ENCODE data around the gene DNAJC4. TPM values are rescaled to one million over a fixed set of nuclear protein-coding genes. Genes with fewer than 3 reads are reported as not detected.

The DNAJC4 gene
- total and polyA plus RNA-seq, 2 of the 8 experiments (the other 6 are each of a cell fraction or from before 2014, with no cell fraction given): 14.6 to 31.0 TPM

- Histone ChIP-seq H2BK15ac (ENCODE audit: low read length) (no peak overlapping the region), H2BK12ac (ENCODE audit: low read depth, low read length) (no peak overlapping the region), H2BK20ac (ENCODE audit: low read length) (no peak overlapping the region), H3K56ac (replicated peaks; ENCODE audit: insufficient read length, low read depth, low read length) (no peak overlapping the region), H3K36me3 (ENCODE audit: control insufficient read depth in 2 of 4, insufficient read depth in 4 of 4, low read length in 3 of 4) (peaks cover 10 to 21% (median 15%) of the 10 kb centered on the region in 4 experiments; a peak in 7 of 8 replicates), H4K20me1 (replicated peaks in 1 of 2; ENCODE audit: control insufficient read depth in 1 of 2, insufficient read depth in 2 of 2, low read length in 2 of 2) (peaks cover 2 to 9% of the 10 kb centered on the region in 2 experiments), H3K4me1 (replicated peaks in 1 of 4; ENCODE audit: control insufficient read depth in 3 of 4, insufficient read depth in 4 of 4, low read length in 3 of 4) (peaks cover 0 to 5% (median 0%) of the 10 kb centered on the region in 4 experiments; a peak in 3 of 7 replicates), H3K23ac (ENCODE audit: insufficient read length) (no peak overlapping the region), H2AK5ac (ENCODE audit: low read depth, low read length) (no peak overlapping the region), H3K27ac (ENCODE audit: low read depth, low read length) (no peak overlapping the region), H3K27me3 (replicated peaks in 1 of 4; ENCODE audit: control insufficient read depth in 3 of 4, extremely low read depth in 1 of 4, insufficient read depth in 3 of 4, low read length in 3 of 4) (no peaks in the 10 kb centered on the region; a peak in 1 of 7 replicates), H3K79me1 (ENCODE audit: low read depth, low read length) (no peaks in the 10 kb centered on the region), H4K5ac (ENCODE audit: insufficient read length, low read depth, low read length) (no peak overlapping the region), H2BK5ac (ENCODE audit: low read depth, low read length) (no peak overlapping the region; the same call in 1 of the 2 replicates), H3K4me3 (ENCODE audit: extremely low read depth in 1 of 4, insufficient read depth in 2 of 4, low read depth in 3 of 4, low read length in 4 of 4) (no peak overlapping the region), H3K23me2 (ENCODE audit: low read depth, low read length) (no peaks in the 10 kb centered on the region), H3K14ac (ENCODE audit: insufficient read length) (no peak overlapping the region), H2AFZ (ENCODE audit: low read length) (no peak overlapping the region), H3K4ac (replicated peaks; ENCODE audit: insufficient read length, low read depth, low read length) (no peak overlapping the region), H3K18ac (ENCODE audit: extremely low read depth, low read length) (no peak overlapping the region), H4K8ac (ENCODE audit: extremely low read depth, insufficient read depth, low read length) (no peak overlapping the region), H4K91ac (replicated peaks; ENCODE audit: insufficient read length, low read length) (no peak overlapping the region), H2BK120ac (replicated peaks; ENCODE audit: low read depth, low read length) (no peak overlapping the region), H3K79me2 (ENCODE audit: control insufficient read depth in 1 of 2, insufficient read depth in 2 of 2, low read length in 2 of 2) (no peaks in the 10 kb centered on the region), H3K9ac (replicated peaks in 1 of 4; ENCODE audit: extremely low read depth in 1 of 4, low read depth in 3 of 4, low read length in 3 of 4) (no peak overlapping the region), H3K9me3 (ENCODE audit: insufficient read depth in 2 of 2, low read depth in 1 of 2, low read length in 1 of 2) (no peaks in the 10 kb centered on the region), H3K4me2 (ENCODE audit: insufficient read depth in 1 of 2, low read depth in 2 of 2, low read length in 2 of 2) (no peak overlapping the region)
- no peak for DNase-seq (ENCODE audit: low read depth in 1 of 2, low spot score in 2 of 2)
- ChIA-PET POLR2A (ENCODE audit: partially characterized antibody) (interaction anchor here (1.3 to 18.4 kb wide), 7 partner anchors 11 to 41 kb away, joined by 3 to 253 read pairs (median 5); partner anchors contain the start of genes NUDT22, STIP1, TRPT1 and VEGFB), CTCF (ENCODE audit: partially characterized antibody) (interaction anchor here (0.9 to 7.4 kb wide), 10 partner anchors 9 to 202 kb away, joined by 3 to 57 read pairs (median 4); partner anchors contain the start of gene PLCB3)
- 89% methylated on average over 8 of the region's 8 CpGs; no CpG with 5 or more reads in 1 of the 2 experiments for WGBS, 2 experiments (ENCODE audit: extremely low coverage in 1 of 2, insufficient coverage in 1 of 2, insufficient read length in 1 of 2, insufficient replicate concordance in 2 of 2, low coverage in 1 of 2, low lambda C conversion rate in 2 of 2, missing lambda C conversion rate in 1 of 2)
- FAIRE-seq: no peak
- TF ChIP-seq SP2 (IDR thresholded peaks at IDR 0.05; ENCODE audit: low read length) (no peak), RNF2 (IDR thresholded peaks at IDR 0.05; ENCODE audit: borderline replicate concordance, low read depth, low read length, missing control alignments, poor library complexity, severe bottlenecking) (no peak), KDM5A (IDR thresholded peaks at IDR 0.05; ENCODE audit: low read length) (no peak), SIX5 (IDR thresholded peaks at IDR 0.05; ENCODE audit: low read depth, low read length) (no peak), JUN (IDR thresholded peaks at IDR 0.05; ENCODE audit: low read depth, low read length) (no peak), RBBP5 (IDR thresholded peaks at IDR 0.05; ENCODE audit: borderline replicate concordance, low read depth, low read length) (no peak), POLR2AphosphoS5 (IDR thresholded peaks at IDR 0.05; ENCODE audit: low read depth, low read length) (no peak), BRCA1 (IDR thresholded peaks at IDR 0.05; ENCODE audit: low read depth, low read length) (no peak), CTBP2 (IDR thresholded peaks at IDR 0.05; ENCODE audit: borderline replicate concordance, insufficient read depth, insufficient read length, low read length) (no peak), RXRA (IDR thresholded peaks at IDR 0.05; ENCODE audit: insufficient read depth, low read depth, low read length) (no peak), POLR2A (IDR thresholded peaks at IDR 0.05; ENCODE audit: control extremely low read depth in 1 of 2, low read depth in 2 of 2, low read length in 2 of 2) (no peak), CTCF (IDR thresholded peaks at IDR 0.05; ENCODE audit: control extremely low read depth in 1 of 3, insufficient read depth in 1 of 3, low read depth in 1 of 3, low read length in 3 of 3) (no peak)
Measured at GRCh38 chr11:64209563-64209843, 20.8 kb upstream of the DNAJC4 start.

All from H1 (cell line).